ENCODE measurements around the gene BMERB1. TPM values are rescaled to one million over a fixed set of nuclear protein-coding genes. Genes with fewer than 3 reads are reported as not detected.
A peak's percentile ranks its signal among the peaks of the same experiment; 100 is the strongest.
"Not testable (repeated sequence)": the region's sequence is repeated elsewhere in the genome, so short reads cannot be mapped to it uniquely, and the experiment has no call there.

The BMERB1 gene
- total RNA-seq, 1 donor from 2014 or later, result 22.6 TPM

- no peaks in the 10 kb centered on the region for H3K36me3 ChIP-seq
- H3K4me1 ChIP-seq, result no peaks in the 10 kb centered on the region
- no peak for ATAC-seq
- no peak overlapping the region for H3K4me3 ChIP-seq
- TF ChIP-seq CTCF (IDR thresholded peaks at IDR 0.05), result no peak
- intact Hi-C loops (cut with DNase I), result no loop called here
- H3K27me3 ChIP-seq, result no peaks in the 10 kb centered on the region
- no peak overlapping the region for H3K27ac ChIP-seq
- no peak for DNase-seq
- H3K9me3 ChIP-seq, result no peaks in the 10 kb centered on the region
Observed at GRCh38 chr16:15398618-15399316, 35.6 kb upstream of the BMERB1 start.

GRCh38 chr16:15399317-15399716, 35.1 kb upstream of the BMERB1 start:
- DNase-seq (no peak), ATAC-seq (no peak)
- intact Hi-C loops (cut with DNase I), result no loop called here
- Histone ChIP-seq H3K4me1 (no peaks in the 10 kb centered on the region), H3K9me3 (no peaks in the 10 kb centered on the region), H3K4me3 (no peak overlapping the region), H3K36me3 (no peaks in the 10 kb centered on the region), H3K27ac (no peak overlapping the region), H3K27me3 (no peaks in the 10 kb centered on the region)
- TF ChIP-seq CTCF (IDR thresholded peaks at IDR 0.05), result no peak

GRCh38 chr16:15400314-15400713, 34.1 kb upstream of the BMERB1 start:
- H3K27me3 ChIP-seq; H3K4me1 ChIP-seq; H3K9me3 ChIP-seq; intact Hi-C loops (cut with DNase I); ATAC-seq; H3K36me3 ChIP-seq; H3K27ac ChIP-seq; H3K4me3 ChIP-seq; DNase-seq: not testable (repeated sequence)

GRCh38 chr16:15401972-15402371, 32.4 kb upstream of the BMERB1 start:
- DNase-seq, result no peak
- Histone ChIP-seq H3K4me1 (no peaks in the 10 kb centered on the region), H3K9me3 (no peaks in the 10 kb centered on the region), H3K27me3 (no peaks in the 10 kb centered on the region), H3K27ac (no peak overlapping the region), H3K36me3 (no peaks in the 10 kb centered on the region), H3K4me3 (no peak overlapping the region)
- ATAC-seq, result no peak
- intact Hi-C loops (cut with DNase I), result no loop called here
- no peak for TF ChIP-seq CTCF (IDR thresholded peaks at IDR 0.05)

- no peak overlapping the region for H3K4me3 ChIP-seq
- DNase-seq, result no peak
- H3K27ac ChIP-seq, result no peak overlapping the region
- ATAC-seq, result peak; percentile 50
- no peaks in the 10 kb centered on the region for H3K9me3 ChIP-seq
- intact Hi-C loops (cut with DNase I), result no loop called here
- no peaks in the 10 kb centered on the region for H3K4me1 ChIP-seq
- no peaks in the 10 kb centered on the region for H3K27me3 ChIP-seq
- no peaks in the 10 kb centered on the region for H3K36me3 ChIP-seq
- no peak for TF ChIP-seq CTCF (IDR thresholded peaks at IDR 0.05)
Observed at GRCh38 chr16:15403392-15403995, 30.9 kb upstream of the BMERB1 start.

GRCh38 chr16:15404091-15404490, 30.3 kb upstream of the BMERB1 start:
- H3K27ac ChIP-seq; intact Hi-C loops (cut with DNase I): not testable (repeated sequence)

More at GRCh38 chr16:15404091-15404490, 30.3 kb upstream of the BMERB1 start:
- H3K27me3 ChIP-seq, H3K36me3 ChIP-seq, H3K4me1 ChIP-seq, DNase-seq, H3K4me3 ChIP-seq, H3K9me3 ChIP-seq: not testable (repeated sequence)
- peak; percentile 48 for ATAC-seq

Measured in upper lobe of right lung (tissue), 1 donor.